GOT3 (cell line): ENCODE results near the gene NAA15.
"Not testable (repeated sequence)": the region's sequence is repeated elsewhere in the genome, so short reads cannot be mapped to it uniquely, and the experiment has no call there.

Experiments
- DNase-seq: peaks from one replicate; lab custom pipeline; 2025; ENCODE audit warnings: mixed read lengths; lab: John Stamatoyannopoulos, UW

NAA15 gene

GRCh38 chr4:139450586-139450985 lies 149.3 kb downstream of the NAA15 start:
- no peak for DNase-seq

- DNase-seq = no peak
Observed at GRCh38 chr4:139451997-139452396, 150.7 kb downstream of the NAA15 start.

GRCh38 chr4:139453041-139453370 lies 151.7 kb downstream of the NAA15 start:
- DNase-seq = no peak

DNA sequence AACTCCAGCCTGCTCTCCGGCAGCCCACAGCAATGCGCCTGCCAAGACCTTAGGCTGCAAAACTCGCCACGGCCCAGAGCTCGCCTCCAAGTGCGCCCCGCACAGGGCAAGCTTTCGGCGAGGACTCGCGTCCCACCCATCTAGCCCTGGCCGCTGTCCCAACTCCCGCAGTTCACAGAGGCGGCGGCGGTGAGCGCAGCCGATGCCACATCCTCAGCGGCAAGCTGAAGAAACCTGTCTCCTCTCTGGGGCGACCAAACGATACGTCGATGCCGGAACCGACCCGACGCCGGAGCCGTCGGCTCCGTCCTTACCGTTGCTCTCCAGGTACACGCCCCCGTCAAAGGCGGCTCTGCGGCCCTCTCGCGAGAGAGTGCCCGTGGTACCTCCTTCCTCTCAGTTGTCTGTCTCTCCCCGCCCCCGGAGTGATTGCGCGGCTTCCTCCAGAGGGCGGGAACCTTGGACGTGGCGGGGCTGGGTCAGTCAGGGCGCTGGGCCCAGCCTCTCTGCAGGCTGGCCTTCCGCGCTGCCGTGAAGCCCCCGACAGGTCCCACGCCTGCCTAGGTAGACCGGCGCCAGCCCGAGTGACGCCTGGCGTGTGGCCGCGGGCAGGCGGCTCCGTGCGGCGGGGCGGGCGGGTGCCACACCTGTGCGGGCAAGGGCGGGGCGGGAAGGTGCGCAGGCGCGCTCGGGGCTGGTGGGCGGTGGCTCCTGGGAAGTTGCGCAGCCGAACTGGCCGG lies 152.2 kb downstream of the NAA15 start:
- peak; percentile 76 for DNase-seq

- no peak for DNase-seq
Observed at GRCh38 chr4:139454111-139455045, 153.1 kb downstream of the NAA15 start, which contains the start of gene RAB33B. RAB33B (plus strand) TSS chr4:139454121; CDS start chr4:139454196, 75 bp downstream.

DNA sequence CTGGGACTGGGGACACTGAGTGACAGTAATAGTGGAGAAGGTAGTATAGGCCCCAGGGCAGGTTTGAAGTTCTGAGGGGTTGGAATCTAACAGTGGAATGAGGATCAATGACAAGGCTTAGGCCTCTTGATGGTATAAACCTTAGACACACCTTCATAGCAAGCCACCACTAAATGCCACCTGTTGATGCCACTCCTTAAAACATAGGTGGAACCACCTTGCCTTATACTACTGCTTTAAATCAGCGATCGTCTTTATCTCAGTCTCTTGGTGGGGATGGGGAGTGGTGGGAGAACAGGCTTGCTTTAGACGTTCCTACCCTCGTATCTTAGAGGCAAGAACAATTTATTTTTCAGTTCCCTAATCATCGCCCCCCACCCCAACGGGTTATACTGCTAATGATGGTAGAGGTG lies 153.8 kb downstream of the NAA15 start:
- no peak for DNase-seq

DNA sequence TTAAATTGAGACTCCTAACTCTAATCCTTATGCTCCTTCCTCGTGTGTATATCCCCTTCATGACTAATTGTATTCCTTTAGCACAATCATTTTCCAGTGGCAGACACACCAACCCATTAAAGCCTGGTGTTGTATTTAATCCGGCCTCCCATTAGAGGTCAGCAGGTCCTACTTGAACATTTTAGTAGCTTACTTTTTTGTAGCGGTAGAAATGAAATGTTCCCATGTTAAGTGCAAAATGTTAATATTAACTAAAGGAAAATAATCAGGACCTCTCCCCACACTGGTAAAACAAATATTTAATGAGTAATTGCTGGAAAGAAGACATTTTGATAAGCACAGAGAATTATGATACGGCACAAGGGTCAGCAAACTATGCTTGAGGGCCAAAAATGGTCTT lies 156.0 kb downstream of the NAA15 start:
- no peak for DNase-seq

- DNase-seq = no peak
Observed at GRCh38 chr4:139458543-139458942, 157.2 kb downstream of the NAA15 start.

- DNase-seq = no peak
Observed at GRCh38 chr4:139458999-139459398, 157.7 kb downstream of the NAA15 start.

DNA sequence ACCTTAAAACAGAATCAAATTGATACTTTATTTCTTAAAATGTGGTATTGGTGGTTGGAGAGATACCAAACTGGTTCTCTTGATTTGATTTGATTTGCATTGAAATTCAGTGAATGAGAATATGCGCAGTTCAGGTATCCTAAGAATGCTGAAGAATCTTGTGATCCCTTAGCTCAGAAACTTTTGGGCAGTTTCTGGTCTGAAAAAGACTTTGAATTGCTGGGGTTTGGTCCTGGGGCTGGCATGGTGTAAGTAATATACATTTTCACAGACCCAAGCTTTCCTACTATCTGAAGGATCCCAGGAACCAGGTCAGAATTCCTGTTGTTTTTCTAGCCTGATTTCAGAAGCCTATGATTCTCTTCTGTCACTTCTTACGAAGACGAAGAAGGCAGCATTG lies 159.3 kb downstream of the NAA15 start:
- DNase-seq = no peak

GRCh38 chr4:139461022-139461628 lies 159.8 kb downstream of the NAA15 start:
- DNase-seq = no peak

DNA sequence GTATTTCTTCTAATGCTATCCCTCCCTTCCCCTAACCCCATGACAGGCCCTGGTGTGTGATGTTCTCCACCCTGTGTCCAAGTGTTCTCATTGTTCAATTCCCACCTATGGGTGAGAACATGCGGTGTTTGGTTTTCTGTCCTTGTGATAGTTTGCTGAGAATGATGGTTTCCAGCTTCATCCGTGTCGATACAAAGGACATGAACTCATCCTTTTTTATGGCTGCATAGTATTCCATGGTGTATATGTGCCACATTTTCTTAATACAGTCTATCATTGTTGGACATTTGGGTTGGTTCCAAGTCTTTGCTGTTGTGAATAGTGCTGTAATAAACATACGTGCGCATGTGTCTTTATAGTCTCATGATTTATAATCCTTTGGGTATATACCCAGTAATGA lies 163.2 kb downstream of the NAA15 start:
- not testable (repeated sequence) for DNase-seq

DNA sequence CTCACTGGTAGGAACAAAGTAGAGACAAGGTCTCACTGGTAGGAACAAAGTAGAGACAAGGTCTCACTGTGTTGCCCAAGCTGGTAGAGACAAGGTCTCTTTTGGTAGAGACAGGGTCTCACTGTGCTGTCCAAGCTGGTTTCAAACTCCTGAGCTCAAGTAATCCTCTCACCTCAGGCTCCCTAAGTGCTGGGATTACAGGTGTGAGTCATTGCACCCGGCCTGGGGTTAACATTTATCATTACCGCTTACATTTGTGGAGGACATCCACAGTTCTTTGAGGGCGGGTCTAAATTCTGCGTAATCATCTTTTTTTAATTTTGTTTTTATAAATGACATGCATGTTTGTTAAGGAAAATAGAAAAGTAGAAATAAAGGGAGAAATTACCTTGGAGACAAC lies 164.6 kb downstream of the NAA15 start:
- DNase-seq = no peak

DNA sequence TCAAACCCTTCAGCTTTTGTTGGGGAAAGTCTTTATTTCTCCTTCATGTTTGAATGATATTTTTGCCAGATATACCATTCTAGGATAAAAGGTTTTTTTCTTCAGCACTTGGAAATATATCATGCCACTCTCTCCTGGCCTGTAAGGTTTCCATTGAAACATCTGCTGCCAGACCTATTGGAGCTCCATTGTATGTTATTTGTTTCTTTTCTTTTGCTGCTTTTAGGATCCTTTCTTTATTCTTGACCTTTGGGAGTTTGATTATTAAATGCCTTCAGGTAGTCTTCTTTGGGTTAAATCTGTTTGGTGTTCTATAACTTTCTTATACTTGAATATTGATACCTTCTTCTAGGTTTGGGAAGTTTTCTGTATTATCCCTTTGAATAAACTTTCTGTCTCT lies 167.5 kb downstream of the NAA15 start:
- DNase-seq = not testable (repeated sequence)

- DNase-seq = no peak
Observed at GRCh38 chr4:139469216-139469615, 167.9 kb downstream of the NAA15 start.
